HG02571 (cell line): Measurements from ENCODE around the gene STK32A.

Experiments
- ATAC-seq: cut with Tn5 transposase; IDR thresholded peaks from one replicate; pipeline ENCODE4 v1.9.1; 2021; ENCODE audit warnings: mild to moderate bottlenecking, moderate library complexity; ENCODE audit not compliant: unreplicated experiment

The STK32A gene

GRCh38 chr5:147248561-147248960 lies 13.7 kb downstream of the STK32A start:
- ATAC-seq, result no peak

DNA sequence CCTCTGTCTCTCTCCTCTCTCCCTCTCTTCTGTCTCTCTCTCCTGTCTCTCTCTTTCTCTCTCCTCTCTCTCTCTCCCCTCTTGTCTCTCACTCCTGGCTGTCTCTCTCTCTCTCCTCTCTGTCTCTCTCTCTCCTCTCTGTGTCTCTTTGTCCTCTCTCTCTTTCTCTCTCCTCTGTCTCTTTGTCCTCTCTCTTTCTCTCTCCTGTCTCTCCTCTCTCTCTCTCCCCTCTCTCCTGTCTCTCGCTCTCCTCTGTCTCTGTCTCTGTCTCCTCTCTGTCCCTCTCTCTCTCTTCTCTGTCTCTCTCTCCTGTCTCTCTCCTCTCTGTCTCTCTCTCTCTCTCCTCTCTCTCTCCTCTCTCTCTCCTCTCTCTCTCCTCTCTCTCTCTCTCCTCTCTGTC lies 25.0 kb downstream of the STK32A start:
- ATAC-seq, result no peak

DNA sequence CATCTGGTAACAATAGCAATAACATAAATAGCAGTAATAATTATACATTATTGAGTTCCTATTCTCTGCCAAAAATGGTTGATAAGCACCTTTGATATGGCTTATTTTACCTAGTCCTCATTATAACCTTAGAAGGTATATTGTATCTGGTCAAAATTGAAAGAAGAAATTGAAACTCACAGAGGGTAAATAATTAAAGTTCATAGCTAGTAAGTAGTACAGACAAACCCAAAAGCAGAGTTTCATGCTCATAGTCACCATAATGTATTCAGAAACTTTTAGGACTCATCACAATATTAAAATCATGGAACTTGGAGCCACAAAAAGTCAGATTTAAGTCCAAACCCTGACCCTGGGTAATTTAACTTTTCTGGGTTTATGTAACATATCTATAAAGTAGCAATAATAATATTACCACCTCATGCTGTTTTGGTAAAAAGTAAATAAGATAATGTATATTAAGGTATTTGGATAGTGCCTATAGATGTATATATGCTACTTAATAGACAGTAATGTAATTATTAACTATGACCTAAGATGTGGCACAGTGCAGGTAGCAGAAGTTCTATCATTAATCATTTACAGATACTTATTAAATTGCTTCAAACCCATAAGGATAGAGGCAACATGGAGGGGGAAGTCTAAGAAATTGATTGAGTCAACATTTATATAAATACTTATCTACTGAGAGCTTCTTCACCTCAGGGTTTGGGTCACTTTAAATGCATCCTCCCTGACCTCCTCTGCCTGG lies 32.4 kb downstream of the STK32A start:
- no peak for ATAC-seq

DNA sequence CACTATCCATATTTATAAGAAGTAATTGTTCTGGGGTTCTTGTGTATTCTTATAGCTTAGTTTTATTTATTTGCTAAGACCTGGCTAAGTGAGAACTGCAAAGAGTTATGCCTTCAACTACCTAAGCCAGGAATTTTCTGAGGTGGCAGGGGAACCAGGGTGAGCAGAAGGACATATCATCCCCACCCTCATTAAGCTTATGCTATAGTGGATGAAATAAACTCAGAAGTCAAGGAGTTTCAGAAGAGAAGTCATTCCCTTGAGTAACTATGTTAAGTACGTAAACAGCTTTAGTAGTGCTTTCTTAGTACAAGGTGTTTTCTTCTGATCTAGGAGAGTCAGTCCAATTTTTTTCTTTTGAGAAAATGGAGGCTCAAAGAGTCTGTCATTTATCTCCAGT lies 41.7 kb downstream of the STK32A start:
- ATAC-seq, result no peak

- no peak for ATAC-seq
Observed at GRCh38 chr5:147286296-147286695, 51.5 kb downstream of the STK32A start.

GRCh38 chr5:147287110-147287509 lies 52.3 kb downstream of the STK32A start:
- ATAC-seq, result no peak

DNA sequence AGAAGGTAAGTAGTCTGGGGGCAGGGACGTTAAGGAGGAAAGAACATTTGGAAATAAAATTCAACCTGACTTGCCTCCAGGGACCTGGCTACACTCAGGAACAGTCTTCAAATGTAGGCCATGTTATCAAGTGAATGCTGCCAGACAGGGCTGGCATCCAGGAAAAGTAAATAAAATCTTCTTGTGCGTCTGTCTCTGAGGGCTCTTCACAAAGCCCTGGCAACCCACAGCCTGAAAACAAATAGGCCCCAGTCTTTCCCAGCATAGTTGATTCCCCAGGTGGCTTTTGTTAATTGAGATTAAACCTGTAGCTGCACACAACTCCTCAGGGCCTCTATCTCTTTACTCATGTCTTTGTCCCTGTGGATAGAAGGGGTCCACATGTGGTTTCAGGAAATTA lies 55.4 kb downstream of the STK32A start:
- ATAC-seq, result no peak

DNA sequence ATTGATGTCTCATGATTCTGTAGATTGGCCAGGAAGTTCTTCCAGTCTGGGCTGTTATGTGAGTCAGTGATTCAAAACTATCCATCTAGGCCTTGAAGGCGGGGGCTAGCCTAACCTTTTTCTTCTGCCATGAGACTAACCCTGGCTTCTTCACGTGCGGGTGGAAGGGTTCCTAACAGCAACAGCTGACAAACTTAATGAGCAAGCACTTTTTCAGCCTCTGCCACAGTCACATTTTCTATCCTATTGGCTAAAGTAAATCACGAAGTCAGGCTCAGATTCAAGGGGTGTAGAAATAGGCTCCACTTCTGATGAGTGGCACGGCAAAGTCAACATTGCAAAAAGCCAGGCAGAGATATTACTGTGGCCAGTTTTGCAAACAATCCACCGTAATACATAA lies 68.4 kb downstream of the STK32A start:
- no peak for ATAC-seq

DNA sequence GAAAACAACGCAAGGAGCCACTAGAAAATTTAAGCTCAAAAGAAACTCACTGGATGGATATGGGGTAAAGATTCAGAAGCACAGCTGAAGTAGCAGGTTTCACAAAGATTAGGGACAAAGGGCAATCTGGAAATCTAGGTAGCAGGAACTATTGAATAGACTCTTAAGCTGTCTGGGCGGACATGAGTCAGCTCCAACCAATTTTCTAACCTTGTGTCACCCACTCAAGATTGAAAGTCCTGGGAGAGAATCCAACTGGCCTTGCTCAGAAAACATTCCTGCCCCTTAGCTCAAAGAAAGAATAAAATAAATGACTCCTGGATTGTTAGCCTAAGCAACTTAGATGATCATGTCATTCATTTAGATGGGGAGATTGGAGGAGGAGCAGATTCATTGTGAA lies 69.2 kb downstream of the STK32A start:
- no peak for ATAC-seq

GRCh38 chr5:147305147-147305546 lies 70.3 kb downstream of the STK32A start:
- ATAC-seq, result no peak

DNA sequence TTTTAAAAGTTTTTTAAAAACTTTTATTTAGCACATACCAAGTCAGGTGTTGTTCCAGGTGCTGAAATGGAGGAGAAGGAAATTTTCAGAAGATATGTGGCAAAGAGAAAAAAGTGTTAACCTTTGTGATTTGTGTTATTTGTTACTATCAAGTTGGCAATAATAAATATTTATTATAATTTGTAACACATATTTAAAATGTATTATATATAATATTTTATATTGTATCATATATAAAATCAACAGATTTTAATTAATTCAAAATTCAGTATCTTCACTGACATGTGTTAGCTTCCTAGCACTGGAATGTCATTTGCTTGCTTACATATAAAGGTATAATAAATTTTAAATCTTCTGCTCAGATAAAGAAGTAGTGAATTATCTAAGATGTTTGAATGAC lies 71.5 kb downstream of the STK32A start:
- no peak for ATAC-seq

DNA sequence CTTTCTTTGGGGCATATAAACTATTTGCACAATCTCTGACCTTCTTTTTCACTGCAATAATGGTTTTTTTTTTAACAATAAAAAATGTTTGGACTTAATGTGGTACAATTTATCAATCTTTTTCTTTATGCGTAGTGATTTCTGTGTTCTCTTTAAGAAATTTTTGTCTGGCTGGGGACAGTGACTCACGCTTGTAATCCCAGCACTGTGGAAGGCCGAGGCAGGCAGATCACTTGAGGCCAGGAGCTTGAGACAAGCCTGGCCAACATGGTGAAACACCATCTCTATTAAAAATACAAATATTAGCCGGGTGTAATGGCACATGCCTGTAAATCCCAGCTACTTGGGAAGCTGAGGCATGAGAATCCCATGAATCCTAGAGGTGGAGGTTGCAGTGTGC lies 72.3 kb downstream of the STK32A start:
- ATAC-seq, result no peak

DNA sequence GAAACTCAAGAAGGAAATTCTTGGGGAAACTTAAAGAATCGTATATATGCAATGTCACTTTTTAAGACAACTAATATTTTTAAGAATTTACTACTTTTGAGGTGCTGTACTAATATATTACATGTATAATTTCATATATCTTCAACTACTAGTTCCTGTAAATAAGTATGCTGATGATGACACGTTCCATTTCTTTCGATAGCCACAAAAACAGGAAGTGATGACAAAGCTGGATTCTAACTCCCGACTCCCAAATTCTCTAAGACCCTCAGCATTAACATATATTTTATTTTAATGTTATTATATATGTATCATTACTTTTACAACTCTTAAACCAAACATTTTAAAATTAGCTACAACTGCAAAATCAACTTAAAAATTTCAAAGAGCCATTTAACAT lies 74.8 kb downstream of the STK32A start:
- no peak for ATAC-seq

DNA sequence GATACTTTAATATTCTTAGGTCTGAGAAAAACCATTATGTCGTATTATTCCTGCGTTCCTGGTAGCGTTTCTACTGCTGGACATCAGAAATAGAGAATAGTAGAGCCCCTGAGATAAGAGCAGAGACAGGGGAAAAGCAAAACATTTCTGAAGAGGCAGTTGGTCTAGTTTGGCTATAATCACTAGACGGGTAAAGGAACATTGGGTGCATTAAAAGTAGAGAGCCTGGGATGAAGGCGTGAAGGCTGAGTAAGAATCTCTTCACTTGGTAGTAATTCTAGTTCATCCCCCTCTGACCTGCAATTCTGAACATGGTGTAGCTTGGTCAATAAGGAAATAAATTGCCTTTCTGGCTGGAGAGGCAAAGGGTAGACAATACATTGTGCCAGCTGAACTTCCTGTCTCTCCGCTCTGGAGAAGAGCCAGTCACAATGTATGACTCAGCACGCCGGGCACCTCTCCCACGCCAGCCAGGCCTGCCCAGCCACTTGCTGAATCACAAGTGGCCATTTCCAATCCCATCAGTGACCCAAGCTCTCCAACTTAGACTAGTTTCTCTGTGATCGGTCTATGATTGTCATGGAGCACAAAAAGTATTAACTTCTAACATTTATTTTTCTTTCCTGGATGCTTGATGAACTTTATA lies 75.4 kb downstream of the STK32A start:
- no peak for ATAC-seq

GRCh38 chr5:147317978-147318684 lies 83.3 kb downstream of the STK32A start:
- ATAC-seq, result no peak

DNA sequence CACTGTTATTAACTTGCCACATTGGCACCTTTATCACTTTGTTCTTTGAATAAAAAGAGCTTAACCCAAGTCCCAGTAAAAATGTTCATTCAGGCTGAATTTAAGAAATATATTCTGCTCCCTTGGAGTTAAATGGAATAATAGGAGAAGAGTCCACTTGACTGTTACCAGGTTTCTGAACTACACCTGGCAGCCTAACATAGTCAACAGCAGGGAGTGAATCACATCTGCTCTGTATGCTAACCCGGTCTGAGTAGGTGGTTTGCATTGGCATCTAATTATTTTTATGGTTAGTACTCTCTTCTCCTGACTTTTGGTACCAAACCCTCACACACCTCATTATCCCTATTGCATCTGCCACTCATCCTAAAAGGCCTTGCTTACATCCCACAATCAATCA lies 86.7 kb downstream of the STK32A start:
- ATAC-seq, result no peak

- ATAC-seq, result no peak
Observed at GRCh38 chr5:147327421-147327820, 92.6 kb downstream of the STK32A start.

DNA sequence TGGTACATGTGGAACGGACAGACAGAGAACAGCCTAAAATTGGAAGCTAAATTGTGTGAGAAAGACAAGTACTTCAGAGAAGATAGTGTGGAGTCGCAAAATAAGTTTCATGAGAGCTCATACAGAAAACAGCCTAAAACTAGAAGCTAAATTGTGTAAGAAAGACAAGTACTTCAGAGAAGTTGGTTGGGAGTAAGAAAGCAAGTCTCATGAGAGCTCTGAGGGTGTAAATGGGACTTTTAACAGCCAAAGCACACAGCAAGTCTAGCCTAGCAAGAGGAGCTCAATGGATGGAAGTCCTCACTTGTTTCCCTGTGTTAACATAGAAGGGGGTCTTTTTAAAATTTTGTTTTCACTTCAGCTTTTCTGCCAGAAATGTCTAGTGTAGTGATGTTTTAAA lies 93.1 kb downstream of the STK32A start:
- ATAC-seq, result no peak

DNA sequence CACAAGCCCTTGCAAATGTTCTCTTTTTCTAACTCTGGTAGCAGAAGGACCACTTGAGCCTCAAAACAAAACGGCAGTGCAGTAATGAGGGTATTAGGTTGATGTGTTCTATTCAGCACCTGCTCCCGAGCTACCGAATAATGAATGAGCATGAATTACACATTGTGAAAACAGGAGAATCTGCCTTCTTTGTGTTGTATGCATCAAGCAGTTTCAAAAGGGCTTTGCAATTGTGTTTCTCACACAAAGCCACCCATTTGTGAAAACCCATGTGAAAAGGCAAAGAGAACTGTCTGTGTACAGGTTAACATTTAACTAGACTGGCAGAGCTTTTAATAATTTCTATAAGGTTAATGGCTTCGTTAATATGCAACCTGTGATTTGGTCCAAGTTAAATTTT lies 97.8 kb downstream of the STK32A start:
- ATAC-seq, result no peak

DNA sequence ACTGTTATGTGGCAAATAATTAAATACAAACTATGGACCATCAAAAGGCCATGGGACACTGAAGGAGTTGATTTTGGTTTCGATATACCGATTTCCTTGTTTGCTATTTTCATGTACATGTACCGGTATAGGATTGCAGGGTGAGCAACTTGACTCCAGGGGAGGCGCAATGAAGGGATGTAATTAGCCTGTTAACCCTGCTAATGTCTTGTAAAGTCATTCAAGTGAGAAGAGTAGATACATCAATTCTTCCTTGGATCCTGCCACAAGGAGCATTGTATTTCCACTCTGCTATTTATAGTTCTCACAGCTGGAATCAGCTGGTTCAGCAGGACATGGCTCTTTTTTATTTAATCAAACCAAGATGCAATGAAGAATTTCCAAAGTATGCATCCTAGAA lies 102.0 kb downstream of the STK32A start:
- ATAC-seq, result no peak

GRCh38 chr5:147339313-147339712 lies 104.5 kb downstream of the STK32A start:
- no peak for ATAC-seq

DNA sequence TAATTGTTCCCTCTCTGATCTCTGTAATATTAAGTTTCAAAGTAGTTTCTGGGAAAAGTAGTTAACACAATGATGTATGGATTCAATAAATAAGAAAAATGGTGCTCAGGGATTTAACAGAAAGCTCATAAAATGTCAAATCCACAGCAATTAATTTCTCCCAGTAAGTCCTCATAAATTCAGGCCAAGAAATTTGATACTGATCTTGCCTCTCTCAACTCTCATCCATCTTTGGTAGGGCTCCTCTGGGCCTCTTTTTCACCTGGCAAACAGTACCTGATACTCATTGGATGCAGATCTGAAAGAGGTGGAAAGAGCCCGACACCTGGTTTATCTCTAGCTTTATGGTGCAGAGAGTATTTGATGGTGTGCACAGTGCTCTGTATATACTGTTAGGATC lies 106.1 kb downstream of the STK32A start:
- ATAC-seq, result no peak
